ENCODE results near the gene SLF2.
A peak's percentile ranks its signal among the peaks of the same experiment; 100 is the strongest.

The SLF2 gene

DNA sequence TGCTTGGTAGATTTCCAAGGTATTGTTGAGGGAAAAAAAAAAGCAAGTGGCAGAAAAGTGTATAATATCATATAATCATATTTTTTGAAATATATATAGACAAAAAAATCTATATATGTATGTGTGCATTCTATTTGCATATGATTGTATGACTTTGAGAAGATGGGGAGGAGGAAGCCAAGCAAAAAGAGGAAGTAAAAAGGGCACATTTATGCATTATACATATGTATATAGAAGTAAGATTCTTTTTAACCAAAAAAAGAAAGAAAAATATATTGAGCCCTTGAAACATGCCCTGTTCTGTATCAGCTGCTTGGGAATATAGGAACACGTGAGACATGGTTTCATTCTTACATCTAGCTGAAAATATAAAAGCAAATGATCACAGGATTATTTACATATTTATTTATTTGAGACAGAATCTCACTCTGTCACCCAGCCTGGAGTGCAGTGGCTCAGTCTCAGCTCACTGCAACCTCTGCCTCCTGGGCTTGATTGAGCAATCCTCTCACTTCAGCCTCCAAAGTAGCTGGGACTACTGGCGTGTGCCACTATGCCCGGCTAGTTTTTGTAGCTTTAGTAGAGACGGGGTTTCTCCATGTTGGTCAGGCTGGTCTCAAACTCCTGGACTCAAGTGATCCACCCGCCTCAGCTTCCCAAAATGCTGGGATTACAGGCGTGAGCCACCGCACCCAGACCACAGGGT is 18.0 kb upstream of the SLF2 start:
- no peak overlapping the region for H3K4me2 ChIP-seq (ENCODE audit: low read length)
- no peaks in the 10 kb centered on the region for H3K36me3 ChIP-seq (ENCODE audit: control insufficient read depth in 1 of 2, insufficient read depth in 2 of 2, low read length in 2 of 2)
- no peak overlapping the region for H3K9ac ChIP-seq (ENCODE audit: low read length)
- H2BK12ac ChIP-seq (ENCODE audit: low read length): no peak overlapping the region
- no peak overlapping the region for H3K27ac ChIP-seq (ENCODE audit: low read depth, low read length)
- no CpG with 5 or more reads among the region's 7 CpGs for WGBS (ENCODE audit: extremely low coverage, insufficient coverage, insufficient read length)
- no peak overlapping the region for H4K12ac ChIP-seq (ENCODE audit: low read depth, low read length)
- no peaks in the 10 kb centered on the region for H3K79me1 ChIP-seq (ENCODE audit: low read length)
- H3K9me3 ChIP-seq (ENCODE audit: insufficient read depth, low read depth, low read length): no peaks in the 10 kb centered on the region
- no peaks in the 10 kb centered on the region for H3K27me3 ChIP-seq (ENCODE audit: insufficient read depth, low read length)
- H4K91ac ChIP-seq (ENCODE audit: low read depth, low read length): no peak overlapping the region
- H2BK5ac ChIP-seq (ENCODE audit: low read depth, low read length, poor library complexity): no peak overlapping the region
- no peak overlapping the region for H3K4me3 ChIP-seq (ENCODE audit: low read depth, low read length)
- no peaks in the 10 kb centered on the region for H3K4me1 ChIP-seq (ENCODE audit: control insufficient read depth in 1 of 2, insufficient read depth in 2 of 2, low read length in 2 of 2)
- no peak overlapping the region for H3K23ac ChIP-seq (ENCODE audit: low read length)
- H2AFZ ChIP-seq (ENCODE audit: insufficient read depth, low read length, poor library complexity): no peak overlapping the region
- no peak overlapping the region for H3K18ac ChIP-seq (ENCODE audit: low read length)
- H2AK5ac ChIP-seq (ENCODE audit: low read length): no peak overlapping the region
- no peaks in the 10 kb centered on the region for H3K79me2 ChIP-seq (ENCODE audit: control insufficient read depth, insufficient read depth, low read length, poor library complexity)
- H2BK120ac ChIP-seq (ENCODE audit: insufficient read depth, low read length, poor library complexity): no peak overlapping the region
- no peak overlapping the region for H4K8ac ChIP-seq (ENCODE audit: low read depth, low read length)
- no peak overlapping the region for H3K4ac ChIP-seq (ENCODE audit: low read depth, low read length)
- peak in 1 of 2 donors; percentile 29 for DNase-seq
- no peak overlapping the region for H3K14ac ChIP-seq (ENCODE audit: low read length)

- H2AK5ac ChIP-seq (ENCODE audit: low read length): no peak overlapping the region
- no peak overlapping the region for H2BK120ac ChIP-seq (ENCODE audit: insufficient read depth, low read length, poor library complexity)
- no peak overlapping the region for H3K9ac ChIP-seq (ENCODE audit: low read length)
- no peak overlapping the region for H4K8ac ChIP-seq (ENCODE audit: low read depth, low read length)
- no peaks in the 10 kb centered on the region for H3K36me3 ChIP-seq (ENCODE audit: control insufficient read depth in 1 of 2, insufficient read depth in 2 of 2, low read length in 2 of 2)
- no peaks in the 10 kb centered on the region for H3K27me3 ChIP-seq (ENCODE audit: insufficient read depth, low read length)
- H3K4ac ChIP-seq (ENCODE audit: low read depth, low read length): no peak overlapping the region
- H3K4me3 ChIP-seq (ENCODE audit: low read depth, low read length): no peak overlapping the region
- H3K23ac ChIP-seq (ENCODE audit: low read length): no peak overlapping the region
- no peaks in the 10 kb centered on the region for H3K79me2 ChIP-seq (ENCODE audit: control insufficient read depth, insufficient read depth, low read length, poor library complexity)
- DNase-seq: no peak
- no CpG with 5 or more reads among the region's 4 CpGs for WGBS (ENCODE audit: extremely low coverage, insufficient coverage, insufficient read length)
- H2BK5ac ChIP-seq (ENCODE audit: low read depth, low read length, poor library complexity): no peak overlapping the region
- H3K79me1 ChIP-seq (ENCODE audit: low read length): no peaks in the 10 kb centered on the region
- no peak overlapping the region for H2BK12ac ChIP-seq (ENCODE audit: low read length)
- H3K9me3 ChIP-seq (ENCODE audit: insufficient read depth, low read depth, low read length): no peaks in the 10 kb centered on the region
- no peaks in the 10 kb centered on the region for H3K4me1 ChIP-seq (ENCODE audit: control insufficient read depth in 1 of 2, insufficient read depth in 2 of 2, low read length in 2 of 2)
- H3K14ac ChIP-seq (ENCODE audit: low read length): no peak overlapping the region
- H3K4me2 ChIP-seq (ENCODE audit: low read length): no peak overlapping the region
- no peak overlapping the region for H4K12ac ChIP-seq (ENCODE audit: low read depth, low read length)
- H2AFZ ChIP-seq (ENCODE audit: insufficient read depth, low read length, poor library complexity): no peak overlapping the region
- no peak overlapping the region for H3K27ac ChIP-seq (ENCODE audit: low read depth, low read length)
- H4K91ac ChIP-seq (ENCODE audit: low read depth, low read length): no peak overlapping the region
- H3K18ac ChIP-seq (ENCODE audit: low read length): no peak overlapping the region
Observed at GRCh38 chr10:100895346-100895745, 17.4 kb upstream of the SLF2 start.

GRCh38 chr10:100895896-100896295 is 16.9 kb upstream of the SLF2 start:
- DNase-seq: no peak
- H3K79me2 ChIP-seq (ENCODE audit: control insufficient read depth, insufficient read depth, low read length, poor library complexity): no peaks in the 10 kb centered on the region
- H4K12ac ChIP-seq (ENCODE audit: low read depth, low read length): no peak overlapping the region
- H3K4me2 ChIP-seq (ENCODE audit: low read length): no peak overlapping the region
- WGBS (ENCODE audit: extremely low coverage, insufficient coverage, insufficient read length): no CpG with 5 or more reads among the region's 3 CpGs
- no peak overlapping the region for H2AFZ ChIP-seq (ENCODE audit: insufficient read depth, low read length, poor library complexity)
- no peaks in the 10 kb centered on the region for H3K4me1 ChIP-seq (ENCODE audit: control insufficient read depth in 1 of 2, insufficient read depth in 2 of 2, low read length in 2 of 2)
- H3K14ac ChIP-seq (ENCODE audit: low read length): no peak overlapping the region
- no peak overlapping the region for H3K9ac ChIP-seq (ENCODE audit: low read length)
- H3K4ac ChIP-seq (ENCODE audit: low read depth, low read length): no peak overlapping the region
- H3K18ac ChIP-seq (ENCODE audit: low read length): no peak overlapping the region
- H3K4me3 ChIP-seq (ENCODE audit: low read depth, low read length): no peak overlapping the region
- no peaks in the 10 kb centered on the region for H3K9me3 ChIP-seq (ENCODE audit: insufficient read depth, low read depth, low read length)
- no peak overlapping the region for H3K27ac ChIP-seq (ENCODE audit: low read depth, low read length)
- no peak overlapping the region for H2BK5ac ChIP-seq (ENCODE audit: low read depth, low read length, poor library complexity)
- no peak overlapping the region for H4K91ac ChIP-seq (ENCODE audit: low read depth, low read length)
- H3K79me1 ChIP-seq (ENCODE audit: low read length): no peaks in the 10 kb centered on the region
- H2BK120ac ChIP-seq (ENCODE audit: insufficient read depth, low read length, poor library complexity): no peak overlapping the region
- no peak overlapping the region for H2BK12ac ChIP-seq (ENCODE audit: low read length)
- no peak overlapping the region for H4K8ac ChIP-seq (ENCODE audit: low read depth, low read length)
- H3K23ac ChIP-seq (ENCODE audit: low read length): no peak overlapping the region
- no peaks in the 10 kb centered on the region for H3K27me3 ChIP-seq (ENCODE audit: insufficient read depth, low read length)
- H3K36me3 ChIP-seq (ENCODE audit: control insufficient read depth in 1 of 2, insufficient read depth in 2 of 2, low read length in 2 of 2): no peaks in the 10 kb centered on the region
- H2AK5ac ChIP-seq (ENCODE audit: low read length): no peak overlapping the region

DNA sequence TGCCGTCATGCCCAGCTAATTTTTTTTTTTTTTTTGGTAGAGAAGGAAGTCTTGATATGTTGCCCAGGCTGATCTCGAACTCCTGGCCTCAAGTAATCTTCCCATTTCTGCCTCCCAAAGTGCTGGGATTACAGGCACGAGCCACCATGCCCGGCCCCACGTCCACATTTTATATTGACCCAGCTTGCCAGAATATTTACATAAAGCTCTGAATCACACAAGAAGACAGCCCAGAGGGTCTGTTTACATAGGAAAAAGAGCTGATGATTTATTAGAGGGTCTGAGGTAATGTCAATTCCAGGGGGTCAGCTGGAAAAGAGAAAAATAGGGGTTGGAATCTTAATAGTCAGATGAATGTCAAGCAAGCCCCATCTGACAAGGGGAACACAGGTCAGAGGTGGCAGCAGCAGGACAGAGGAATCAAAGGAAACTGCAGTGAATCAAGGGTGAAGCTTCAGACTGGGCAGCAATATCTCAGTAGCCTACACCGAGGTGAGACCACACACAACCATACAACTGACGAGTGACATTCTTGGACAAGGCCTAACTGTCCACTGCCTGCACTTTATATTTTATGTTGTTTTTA is 15.8 kb upstream of the SLF2 start:
- WGBS (ENCODE audit: extremely low coverage, insufficient coverage, insufficient read length): no CpG with 5 or more reads among the region's 7 CpGs

More for the DNA sequence above, 15.8 kb upstream of the SLF2 start:
- no peak overlapping the region for H3K4me2 ChIP-seq (ENCODE audit: low read length)
- H2BK120ac ChIP-seq (ENCODE audit: insufficient read depth, low read length, poor library complexity): no peak overlapping the region
- no peak overlapping the region for H2AK5ac ChIP-seq (ENCODE audit: low read length)
- H3K9ac ChIP-seq (ENCODE audit: low read length): no peak overlapping the region
- H3K23ac ChIP-seq (ENCODE audit: low read length): no peak overlapping the region
- no peak overlapping the region for H3K4me3 ChIP-seq (ENCODE audit: low read depth, low read length)
- no peak overlapping the region for H3K18ac ChIP-seq (ENCODE audit: low read length)
- no peaks in the 10 kb centered on the region for H3K27me3 ChIP-seq (ENCODE audit: insufficient read depth, low read length)
- no peaks in the 10 kb centered on the region for H3K79me2 ChIP-seq (ENCODE audit: control insufficient read depth, insufficient read depth, low read length, poor library complexity)
- no peak overlapping the region for H3K14ac ChIP-seq (ENCODE audit: low read length)
- H3K36me3 ChIP-seq (ENCODE audit: control insufficient read depth in 1 of 2, insufficient read depth in 2 of 2, low read length in 2 of 2): no peaks in the 10 kb centered on the region
- no peak overlapping the region for H3K27ac ChIP-seq (ENCODE audit: low read depth, low read length)
- H4K8ac ChIP-seq (ENCODE audit: low read depth, low read length): no peak overlapping the region
- no peaks in the 10 kb centered on the region for H3K79me1 ChIP-seq (ENCODE audit: low read length)
- H4K12ac ChIP-seq (ENCODE audit: low read depth, low read length): no peak overlapping the region
- H2BK12ac ChIP-seq (ENCODE audit: low read length): no peak overlapping the region
- DNase-seq: no peak
- H2BK5ac ChIP-seq (ENCODE audit: low read depth, low read length, poor library complexity): no peak overlapping the region
- H3K4me1 ChIP-seq (ENCODE audit: control insufficient read depth in 1 of 2, insufficient read depth in 2 of 2, low read length in 2 of 2): no peaks in the 10 kb centered on the region
- H3K9me3 ChIP-seq (ENCODE audit: insufficient read depth, low read depth, low read length): no peaks in the 10 kb centered on the region
- H2AFZ ChIP-seq (ENCODE audit: insufficient read depth, low read length, poor library complexity): no peak overlapping the region
- no peak overlapping the region for H3K4ac ChIP-seq (ENCODE audit: low read depth, low read length)
- no peak overlapping the region for H4K91ac ChIP-seq (ENCODE audit: low read depth, low read length)
